ENCODE data around the gene FAP. TPM values are rescaled to one million over a fixed set of nuclear protein-coding genes. Genes with fewer than 3 reads are reported as not detected.

Gene FAP
- total and polyA plus RNA-seq, 2 donors (not counting 1 experiment from before 2014, with no cell fraction given): not detected

- Mint-ChIP-seq H3K27me3 (no peaks in the 10 kb centered on the region), H3K4me3 (no peak overlapping the region), H3K9me3 (ENCODE audit: insufficient read depth) (no peaks in the 10 kb centered on the region), H3K4me1 (peaks cover 21% of the 10 kb centered on the region), H3K27ac (no peak overlapping the region)
- ATAC-seq (ENCODE audit: low read depth): no peak
- no peaks in the 10 kb centered on the region for H3K79me2 ChIP-seq (ENCODE audit: control insufficient read depth, insufficient read depth, low read length)
- intact Hi-C loops (cut with micrococcal nuclease): loop anchor here (5.0 kb wide), 2 partner anchors 537 to 902 kb away; no protein-coding TSS in a partner anchor
- ChIA-PET CTCF (interaction anchor here (0.6 to 2.5 kb wide), 10 partner anchors 9 to 277 kb away, joined by 3 to 12 read pairs (median 4); no protein-coding TSS in a partner anchor), POLR2A (no interaction called here)
- H3K27me3 ChIP-seq (replicated peaks in 1 of 4; ENCODE audit: control extremely low read depth in 1 of 4, control insufficient read depth in 3 of 4, insufficient read depth in 4 of 4, low read length in 3 of 4): no peaks in the 10 kb centered on the region
- peak; percentile 95 for TF ChIP-seq CTCF (IDR thresholded peaks at IDR 0.05)
- TF ChIP-seq EZH2 (IDR thresholded peaks at IDR 0.05; ENCODE audit: borderline replicate concordance, insufficient read depth, low read depth, low read length, poor library complexity, severe bottlenecking): no peak
- 77% methylated on average over 4 of the region's 9 CpGs for WGBS (ENCODE audit: insufficient coverage)
- no peak overlapping the region for H3K27ac ChIP-seq (ENCODE audit: low read length in 2 of 2)
- no peaks in the 10 kb centered on the region for H4K20me1 ChIP-seq (ENCODE audit: control insufficient read depth, insufficient read depth, low read length, poor library complexity, severe bottlenecking)
- no peak overlapping the region for H3K4me2 ChIP-seq (replicated peaks; ENCODE audit: low read depth, low read length, poor library complexity, severe bottlenecking)
- no peaks in the 10 kb centered on the region for H3K36me3 ChIP-seq (replicated peaks in 1 of 2; ENCODE audit: control extremely low read depth in 1 of 2, control insufficient read depth in 1 of 2, extremely low read depth in 1 of 2, insufficient read depth in 2 of 2, low read length in 1 of 2)
- no peak overlapping the region for H2AFZ ChIP-seq (ENCODE audit: insufficient read depth, low read depth, low read length, poor library complexity, severe bottlenecking)
- peak; percentile 70 for DNase-seq
- H3K9me3 ChIP-seq (ENCODE audit: control extremely low read depth in 1 of 3, control insufficient read depth in 2 of 3, insufficient read depth in 1 of 3, low read length in 2 of 3): no peaks in the 10 kb centered on the region
- no peak overlapping the region for H3K9ac ChIP-seq (ENCODE audit: low read length)
- H3K4me1 ChIP-seq (ENCODE audit: control insufficient read depth in 2 of 2, insufficient read depth in 2 of 2, low read length in 2 of 2): peaks cover 13 to 15% of the 10 kb centered on the region in 2 donors
- no peak overlapping the region for H3K4me3 ChIP-seq (ENCODE audit: control extremely low read depth in 1 of 5, extremely low read depth in 1 of 5, insufficient read depth in 1 of 5, low read depth in 2 of 5, low read length in 4 of 5)
Observed at GRCh38 chr2:162123806-162124758, 119.2 kb downstream of the FAP start.

Other genes starting within 250 kb of the FAP start
- gene DPP4, start 169.2 kb downstream of the FAP start, total RNA-seq: 0.27 and 1.2 TPM in 2 replicates
- 0.18 and 0.20 TPM in 2 replicates for gene DPP4, start 169.2 kb downstream of the FAP start, polyA plus RNA-seq
- not detected in 2 replicates for gene GCG, start 91.2 kb downstream of the FAP start, total RNA-seq
- gene GCG, start 91.2 kb downstream of the FAP start, polyA plus RNA-seq: not detected in 2 replicates
- 54.8 and 59.7 TPM in 2 replicates for gene IFIH1, start 75.2 kb upstream of the FAP start, total RNA-seq
- gene IFIH1, start 75.2 kb upstream of the FAP start, polyA plus RNA-seq: 29.5 and 42.1 TPM in 2 replicates
- gene GCA, start 100.7 kb upstream of the FAP start, total RNA-seq: 31.6 and 33.0 TPM in 2 replicates
- 17.9 and 24.0 TPM in 2 replicates for gene GCA, start 100.7 kb upstream of the FAP start, polyA plus RNA-seq